ENCODE measurements around the gene SSX2IP.
"Not testable (repeated sequence)": the region's sequence is repeated elsewhere in the genome, so short reads cannot be mapped to it uniquely, and the experiment has no call there.

SSX2IP gene

GRCh38 chr1:84674705-84675104, 15.6 kb downstream of the SSX2IP start:
- DNase-seq = no peak

GRCh38 chr1:84674021-84674420, 16.2 kb downstream of the SSX2IP start:
- DNase-seq = no peak

- DNase-seq = no peak
Measured at GRCh38 chr1:84672080-84672854, 18.0 kb downstream of the SSX2IP start.

GRCh38 chr1:84669831-84670230, 20.4 kb downstream of the SSX2IP start:
- DNase-seq = no peak

- no peak for DNase-seq
Measured at GRCh38 chr1:84668185-84668584, 22.1 kb downstream of the SSX2IP start.

GRCh38 chr1:84665703-84666317, 24.5 kb downstream of the SSX2IP start:
- DNase-seq = no peak

GRCh38 chr1:84653130-84653677, 37.1 kb downstream of the SSX2IP start:
- no peak for DNase-seq

GRCh38 chr1:84644472-84644871, 45.8 kb downstream of the SSX2IP start:
- DNase-seq = no peak

GRCh38 chr1:84643183-84643582, 47.1 kb downstream of the SSX2IP start:
- DNase-seq = no peak

- no peak for DNase-seq
Measured at GRCh38 chr1:84642774-84643173, 47.5 kb downstream of the SSX2IP start.

GRCh38 chr1:84639731-84640130, 50.5 kb downstream of the SSX2IP start:
- DNase-seq = not testable (repeated sequence)

GRCh38 chr1:84635429-84635828, 54.8 kb downstream of the SSX2IP start:
- no peak for DNase-seq

GRCh38 chr1:84634536-84635205, 55.6 kb downstream of the SSX2IP start:
- DNase-seq = no peak

- no peak for DNase-seq
Measured at GRCh38 chr1:84632673-84633434, 57.4 kb downstream of the SSX2IP start.

- DNase-seq = no peak
Measured at GRCh38 chr1:84632137-84632536, 58.1 kb downstream of the SSX2IP start.

- DNase-seq = no peak
Measured at GRCh38 chr1:84624876-84625275, 65.4 kb downstream of the SSX2IP start.

GRCh38 chr1:84621553-84621952, 68.7 kb downstream of the SSX2IP start:
- DNase-seq = no peak

- peak; percentile 73 for DNase-seq
Measured at GRCh38 chr1:84620720-84621313, 69.4 kb downstream of the SSX2IP start.

- DNase-seq = no peak
Measured at GRCh38 chr1:84619383-84620102, 70.7 kb downstream of the SSX2IP start.

- no peak for DNase-seq
Measured at GRCh38 chr1:84617349-84617748, 72.9 kb downstream of the SSX2IP start.

GRCh38 chr1:84615790-84616189, 74.5 kb downstream of the SSX2IP start:
- DNase-seq = no peak

GRCh38 chr1:84613887-84614286, 76.4 kb downstream of the SSX2IP start:
- no peak for DNase-seq
